H1 (cell line): ENCODE results near the gene RIN3. TPM values are rescaled to one million over a fixed set of nuclear protein-coding genes. Genes with fewer than 3 reads are reported as not detected.

ENCODE experiments used
- CTCF ChIA-PET: fragments of 300-600 bp; sonication (Branson Sonifier 250); formaldehyde crosslinking; loops from one replicate; lab custom pipeline; 2021; ENCODE audit not compliant: partially characterized antibody; lab: Charles Lee
- POLR2A ChIA-PET: fragments of 300-600 bp; sonication (Branson Sonifier 250); formaldehyde crosslinking; loops from one replicate; lab custom pipeline; 2021; ENCODE audit warnings: inconsistent platforms; ENCODE audit not compliant: partially characterized antibody; lab: Charles Lee
- DNase-seq, 2 experiments: peaks; one replicate each; pipeline versions ENCODE4 v3.0.0 to v3.0.0-alpha.2; 2010 to 2022; ENCODE audit warnings: low spot score in 2 of 2, low read depth in 1 of 2, mixed read lengths in 1 of 2
- FAIRE-seq: peaks from 2 replicates; lab custom pipeline; 2011; peaks lifted over from hg19 to GRCh38; lab: Jason Lieb, UNC
- H2AFZ ChIP-seq: 2 replicates; pipeline ENCODE4 v1.8.1; 2012; ENCODE audit warnings: low read length, inconsistent platforms
- H2AK5ac ChIP-seq: 2 replicates; pipeline ENCODE4 v1.6.1; 2013; ENCODE audit warnings: low read depth, low read length
- H2BK120ac ChIP-seq: replicated peaks from 2 replicates; pipeline ENCODE3; 2013; ENCODE audit warnings: low read depth, low read length, inconsistent platforms
- H2BK12ac ChIP-seq: 2 replicates; pipeline ENCODE4 v1.6.1; 2013; ENCODE audit warnings: low read depth, low read length
- H2BK15ac ChIP-seq: 2 replicates; pipeline ENCODE4 v1.6.1; 2013; ENCODE audit warnings: low read length
- H2BK20ac ChIP-seq: 2 replicates; pipeline ENCODE4 v1.6.1; 2013; ENCODE audit warnings: low read length
- H2BK5ac ChIP-seq: 2 replicates; pipeline ENCODE4 v1.6.1; 2013; ENCODE audit warnings: low read depth, low read length
- H3K14ac ChIP-seq: 2 replicates; pipeline ENCODE4 v1.6.1; 2013; ENCODE audit warnings: inconsistent platforms; ENCODE audit not compliant: insufficient read length
- H3K18ac ChIP-seq: 2 replicates; pipeline ENCODE4 v1.6.1; 2013; ENCODE audit warnings: low read length; ENCODE audit errors: extremely low read depth
- H3K23ac ChIP-seq: 2 replicates; pipeline ENCODE4 v1.6.1; 2013; ENCODE audit warnings: inconsistent platforms; ENCODE audit not compliant: insufficient read length
- H3K23me2 ChIP-seq: 2 replicates; pipeline ENCODE4 v1.6.1; 2013; ENCODE audit warnings: low read depth, low read length
- H3K27ac ChIP-seq: 2 replicates; pipeline ENCODE4 v1.6.1; 2011; ENCODE audit warnings: low read depth, low read length, inconsistent platforms
- H3K27me3 ChIP-seq, 4 experiments: replicated peaks in 1 of 4; 1 replicate in 1 of 4; 2 replicates in 3 of 4; pipeline versions ENCODE4 v1.6.1 to v1.8.1; 2011 to 2013; ENCODE audit warnings: low read length in 3 of 4, mild to moderate bottlenecking in 3 of 4, inconsistent platforms in 2 of 4, mixed read lengths in 2 of 4, moderate library complexity in 1 of 4; ENCODE audit not compliant: control insufficient read depth in 3 of 4, insufficient read depth in 3 of 4; ENCODE audit errors: extremely low read depth in 1 of 4
- H3K36me3 ChIP-seq, 4 experiments: 2 replicates each; pipeline versions ENCODE4 v1.6.1 to v1.8.1; 2011 to 2013; ENCODE audit warnings: mild to moderate bottlenecking in 4 of 4, low read length in 3 of 4, moderate library complexity in 2 of 4, control low read depth in 1 of 4, inconsistent platforms in 1 of 4; ENCODE audit not compliant: insufficient read depth in 4 of 4, control insufficient read depth in 2 of 4
- H3K4ac ChIP-seq: replicated peaks from 2 replicates; pipeline ENCODE3; 2013; ENCODE audit warnings: low read length, low read depth, mixed read lengths, inconsistent platforms; ENCODE audit not compliant: insufficient read length
- H3K4me1 ChIP-seq, 4 experiments: replicated peaks in 1 of 4; 1 replicate in 1 of 4; 2 replicates in 3 of 4; pipeline versions ENCODE4 v1.6.1 to v1.8.1; 2011 to 2013; ENCODE audit warnings: low read length in 3 of 4, inconsistent platforms in 2 of 4, mixed read lengths in 1 of 4; ENCODE audit not compliant: insufficient read depth in 4 of 4, control insufficient read depth in 3 of 4
- H3K4me2 ChIP-seq, 2 experiments: 2 replicates each; pipeline versions ENCODE4 v1.6.1 to v1.8.1; 2011 to 2013; ENCODE audit warnings: low read depth in 2 of 2, low read length in 2 of 2, control low read depth in 1 of 2, inconsistent platforms in 1 of 2, mild to moderate bottlenecking in 1 of 2; ENCODE audit not compliant: insufficient read depth in 1 of 2
- H3K4me3 ChIP-seq, 4 experiments: fragments of 200-600, 300-600 bp in 1 of 4; sonication (generic), shearing (Covaris generic), sonication (Bioruptor Twin) in 1 of 4; 2 replicates each; pipeline versions ENCODE4 v1.5.1 to v1.8.1; 2011 to 2016; ENCODE audit warnings: low read length in 4 of 4, low read depth in 3 of 4, control low read depth in 2 of 4, inconsistent platforms in 2 of 4, mild to moderate bottlenecking in 2 of 4, mixed read lengths in 1 of 4, moderate library complexity in 1 of 4; ENCODE audit not compliant: insufficient read depth in 2 of 4; ENCODE audit errors: extremely low read depth in 1 of 4
- H3K56ac ChIP-seq: replicated peaks from 2 replicates; pipeline ENCODE3; 2013; ENCODE audit warnings: low read depth, mild to moderate bottlenecking, mixed read lengths, low read length, inconsistent platforms; ENCODE audit not compliant: insufficient read length
- H3K79me1 ChIP-seq: 2 replicates; pipeline ENCODE4 v1.6.1; 2013; ENCODE audit warnings: low read depth, low read length, control low read depth
- H3K79me2 ChIP-seq, 2 experiments: 2 replicates each; pipeline versions ENCODE4 v1.6.1 to v1.8.1; 2012 to 2013; ENCODE audit warnings: low read length in 2 of 2, mild to moderate bottlenecking in 2 of 2, inconsistent platforms in 1 of 2; ENCODE audit not compliant: insufficient read depth in 2 of 2, control insufficient read depth in 1 of 2
- H3K9ac ChIP-seq, 4 experiments: replicated peaks in 1 of 4; 1 replicate in 1 of 4; 2 replicates in 3 of 4; pipeline versions ENCODE4 v1.6.1 to v1.8.1; 2011 to 2013; ENCODE audit warnings: low read depth in 3 of 4, low read length in 3 of 4, control low read depth in 2 of 4, mild to moderate bottlenecking in 2 of 4, moderate library complexity in 2 of 4, inconsistent platforms in 1 of 4; ENCODE audit errors: extremely low read depth in 1 of 4
- H3K9me3 ChIP-seq, 2 experiments: 2 replicates each; pipeline versions ENCODE4 v1.6.1 to v1.8.1; 2012 to 2013; ENCODE audit warnings: mild to moderate bottlenecking in 2 of 2, moderate library complexity in 2 of 2, control low read depth in 1 of 2, inconsistent platforms in 1 of 2, low read depth in 1 of 2, low read length in 1 of 2, mixed read lengths in 1 of 2; ENCODE audit not compliant: insufficient read depth in 2 of 2
- H4K20me1 ChIP-seq, 2 experiments: replicated peaks in 1 of 2; 2 replicates each; pipeline versions ENCODE3 to v1.8.1; 2011 to 2013; ENCODE audit warnings: inconsistent platforms in 2 of 2, low read length in 2 of 2, mild to moderate bottlenecking in 1 of 2; ENCODE audit not compliant: insufficient read depth in 2 of 2, control insufficient read depth in 1 of 2
- H4K5ac ChIP-seq: 2 replicates; pipeline ENCODE4 v1.6.1; 2013; ENCODE audit warnings: low read length, low read depth, mixed read lengths, inconsistent platforms; ENCODE audit not compliant: insufficient read length
- H4K8ac ChIP-seq: 2 replicates; pipeline ENCODE4 v1.8.0; 2013; ENCODE audit warnings: mild to moderate bottlenecking, moderate library complexity, low read length, inconsistent platforms; ENCODE audit not compliant: insufficient read depth; ENCODE audit errors: extremely low read depth
- H4K91ac ChIP-seq: replicated peaks from 2 replicates; pipeline ENCODE3; 2013; ENCODE audit warnings: low read length, mixed read lengths, inconsistent platforms; ENCODE audit not compliant: insufficient read length
- ASH2L ChIP-seq: fragments of 200-600, 300-600 bp; sonication (generic); IDR thresholded peaks from one replicate; pipeline ENCODE4 v1.7.1; 2017; ENCODE audit warnings: low read length
- BACH1 ChIP-seq: IDR thresholded peaks from 2 replicates; pipeline ENCODE4 v1.6.1; 2012; ENCODE audit warnings: low read length, improper control_type of control experiment
- BCL11A ChIP-seq, 2 experiments: IDR thresholded peaks; one replicate each; pipeline ENCODE4 v1.6.1; 2011; ENCODE audit warnings: low read depth in 2 of 2, low read length in 2 of 2, mild to moderate bottlenecking in 2 of 2
- CHD1 ChIP-seq: IDR thresholded peaks from 2 replicates; pipeline ENCODE4 v1.6.1; 2012; ENCODE audit warnings: low read depth, low read length, improper control_type of control experiment
- CTBP2 ChIP-seq: IDR thresholded peaks from 2 replicates; pipeline ENCODE4 v1.7.0; 2011; ENCODE audit warnings: borderline replicate concordance, mild to moderate bottlenecking, moderate library complexity, mixed read lengths, low read length; ENCODE audit not compliant: insufficient read depth, insufficient read length
- HDAC2 ChIP-seq, 2 experiments: fragments of 300-600 bp in 1 of 2; sonication (generic) in 1 of 2; IDR thresholded peaks; 2 replicates each; pipeline ENCODE4 v1.6.1; 2011 to 2012; ENCODE audit warnings: low read depth in 2 of 2, low read length in 2 of 2, mild to moderate bottlenecking in 2 of 2, moderate library complexity in 2 of 2, borderline replicate concordance in 1 of 2, inconsistent platforms in 1 of 2
- JUN ChIP-seq: IDR thresholded peaks from 2 replicates; pipeline ENCODE4 v1.6.1; 2011; ENCODE audit warnings: low read depth, mild to moderate bottlenecking, improper control_type of control experiment, low read length
- POLR2AphosphoS5 ChIP-seq: IDR thresholded peaks from 2 replicates; pipeline ENCODE4 v1.6.1; 2011; ENCODE audit warnings: low read depth, low read length
- POU5F1 ChIP-seq: IDR thresholded peaks from 2 replicates; pipeline ENCODE4 v1.6.1; 2011; ENCODE audit warnings: low read depth, mild to moderate bottlenecking, low read length, moderate library complexity
- RFX5 ChIP-seq: IDR thresholded peaks from 2 replicates; pipeline ENCODE4 v1.6.1; 2011; ENCODE audit warnings: low read depth, low read length, improper control_type of control experiment, borderline replicate concordance
- SP1 ChIP-seq: IDR thresholded peaks from 2 replicates; pipeline ENCODE4 v1.6.1; 2011; ENCODE audit warnings: low read depth, low read length
- TBP ChIP-seq: IDR thresholded peaks from 2 replicates; pipeline ENCODE4 v1.6.1; 2011; ENCODE audit warnings: low read depth, low read length, improper control_type of control experiment
- TCF12 ChIP-seq: IDR thresholded peaks from 2 replicates; pipeline ENCODE4 v1.6.1; 2011; ENCODE audit warnings: low read depth, mild to moderate bottlenecking, low read length
- WGBS, 2 experiments: shearing (Covaris generic) in 1 of 2; methylation state at CpG; one replicate each; pipeline versions ENCODE4 v1.1.6 to v1.1.7; 2013 to 2015; ENCODE audit warnings: low lambda C conversion rate in 2 of 2, mixed read lengths in 2 of 2, inconsistent platforms in 1 of 2, low coverage in 1 of 2, missing lambda C conversion rate in 1 of 2; ENCODE audit not compliant: insufficient replicate concordance in 2 of 2, insufficient coverage in 1 of 2, insufficient read length in 1 of 2; ENCODE audit errors: extremely low coverage in 1 of 2, missing lambda C conversion rate in 1 of 2; 5-methylcytosine and 5-hydroxymethylcytosine counted together
- polyA plus RNA-seq, 7 experiments: library from polyadenylated mRNA; depleted of rRNA in 3 of 7; stranded (reverse) in 5 of 7; unstranded in 2 of 7; fragments of >200 nt in 5 of 7; fragments of 200-250 nt in 2 of 7; gene quantifications; 1 replicate in 5 of 7; 2 replicates in 1 of 7; 4 replicates in 1 of 7; pipeline versions ENCODE4 v1.2.1 to v1.2.3, GENCODE V29; 2011 to 2013; ENCODE audit warnings: missing spikeins in 2 of 7, mixed read lengths in 2 of 7
- total RNA-seq: library from RNA; stranded (reverse); fragmentation: NEBNext Ultra II Directional; extraction: Animal tissue kit (Norgen Biotek cat#: 25700); gene quantifications from 2 replicates; pipeline ENCODE4 v1.2.1, GENCODE V29; 2021
- TF ChIP-seq, protein P1 (sequence below): IDR thresholded peaks from 2 replicates; pipeline ENCODE4 v1.6.1; 2011; ENCODE audit warnings: low read depth, mild to moderate bottlenecking, low read length; ENCODE audit not compliant: insufficient read depth

Gene RIN3
- total and polyA plus RNA-seq, 2 of the 8 experiments (the other 6 are each of a cell fraction or from before 2014, with no cell fraction given) = 0.59 to 1.5 TPM

DNA sequence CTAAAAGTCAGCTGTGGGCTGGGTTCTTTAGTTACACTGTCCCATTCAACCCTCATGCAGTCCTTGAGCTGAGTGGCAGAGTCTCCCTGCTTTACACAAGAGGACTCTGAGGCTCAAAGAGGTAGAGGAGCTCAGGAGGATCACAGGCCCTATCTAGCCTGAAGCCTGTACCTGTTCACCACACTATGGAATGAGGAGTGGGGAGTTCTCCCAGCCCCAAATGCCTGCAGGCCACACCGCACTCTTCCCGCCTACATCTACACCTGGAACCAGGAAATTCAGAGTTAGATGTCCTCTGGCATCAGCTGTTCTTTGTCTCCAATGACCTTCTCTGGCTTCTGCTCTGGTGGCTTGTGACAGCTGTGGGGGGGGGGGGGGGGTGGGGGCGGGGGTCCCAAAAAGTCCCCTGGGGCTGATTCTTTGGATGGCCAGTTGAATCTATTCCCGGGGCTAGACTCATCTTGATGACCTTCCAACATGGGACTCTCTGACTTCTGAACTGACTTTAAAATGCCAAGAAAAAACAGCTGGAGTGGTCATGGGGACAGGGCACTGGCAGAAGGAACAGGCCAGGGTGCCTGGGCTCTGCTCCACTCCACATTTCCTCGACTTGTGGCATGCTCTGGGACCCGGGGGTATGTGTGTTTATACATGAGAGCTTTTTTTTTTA is 30.6 kb downstream of the RIN3 start:
- Histone ChIP-seq H3K9me3 (no peaks in the 10 kb centered on the region), H3K56ac (no peak overlapping the region), H3K79me1 (no peaks in the 10 kb centered on the region), H3K27ac (no peak overlapping the region), H2BK5ac (no peak overlapping the region), H4K20me1 (no peaks in the 10 kb centered on the region), H3K18ac (no peak overlapping the region), H3K23ac (no peak overlapping the region), H3K9ac (no peak overlapping the region), H2AK5ac (no peak overlapping the region), H2AFZ (no peak overlapping the region), H3K36me3 (no peaks in the 10 kb centered on the region), H4K8ac (no peak overlapping the region), H3K27me3 (no peaks in the 10 kb centered on the region), H3K4me1 (no peaks in the 10 kb centered on the region; a peak in 1 of 7 replicates), H2BK120ac (no peak overlapping the region), H2BK12ac (no peak overlapping the region), H4K5ac (no peak overlapping the region), H2BK15ac (no peak overlapping the region), H3K4me3 (no peak overlapping the region), H4K91ac (no peak overlapping the region), H3K14ac (no peak overlapping the region), H3K23me2 (no peaks in the 10 kb centered on the region), H2BK20ac (no peak overlapping the region), H3K4ac (no peak overlapping the region), H3K4me2 (no peak overlapping the region), H3K79me2 (no peaks in the 10 kb centered on the region; a peak in 1 of 4 replicates)
- WGBS, 2 experiments = 91% methylated on average over 6 of the region's 6 CpGs; no CpG with 5 or more reads in 1 of the 2 experiments
- ChIA-PET CTCF (interaction anchor here (0.8 to 1.2 kb wide), 3 partner anchors 18 to 84 kb away, joined by 3 read pairs; no protein-coding TSS in a partner anchor), POLR2A (no interaction called here)
- DNase-seq (no peak), FAIRE-seq (no peak)
- TF ChIP-seq BACH1 (no peak), TCF12 (no peak), CTBP2 (no peak), BCL11A (IDR thresholded peaks at IDR 0.05; ENCODE audit: low read depth in 2 of 2, low read length in 2 of 2) (no peak), POU5F1 (no peak), SP1 (no peak), RFX5 (no peak), ASH2L (no peak), HDAC2 (IDR thresholded peaks at IDR 0.05; ENCODE audit: borderline replicate concordance in 1 of 2, low read depth in 2 of 2, low read length in 2 of 2) (no peak), POLR2AphosphoS5 (no peak), JUN (no peak), CHD1 (no peak), TBP (no peak)
- TF ChIP-seq, protein P1, sequence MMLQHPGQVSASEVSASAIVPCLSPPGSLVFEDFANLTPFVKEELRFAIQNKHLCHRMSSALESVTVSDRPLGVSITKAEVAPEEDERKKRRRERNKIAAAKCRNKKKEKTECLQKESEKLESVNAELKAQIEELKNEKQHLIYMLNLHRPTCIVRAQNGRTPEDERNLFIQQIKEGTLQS = no peak
